ENCODE measurements around the gene FOLR1.

FOLR1 gene

DNA sequence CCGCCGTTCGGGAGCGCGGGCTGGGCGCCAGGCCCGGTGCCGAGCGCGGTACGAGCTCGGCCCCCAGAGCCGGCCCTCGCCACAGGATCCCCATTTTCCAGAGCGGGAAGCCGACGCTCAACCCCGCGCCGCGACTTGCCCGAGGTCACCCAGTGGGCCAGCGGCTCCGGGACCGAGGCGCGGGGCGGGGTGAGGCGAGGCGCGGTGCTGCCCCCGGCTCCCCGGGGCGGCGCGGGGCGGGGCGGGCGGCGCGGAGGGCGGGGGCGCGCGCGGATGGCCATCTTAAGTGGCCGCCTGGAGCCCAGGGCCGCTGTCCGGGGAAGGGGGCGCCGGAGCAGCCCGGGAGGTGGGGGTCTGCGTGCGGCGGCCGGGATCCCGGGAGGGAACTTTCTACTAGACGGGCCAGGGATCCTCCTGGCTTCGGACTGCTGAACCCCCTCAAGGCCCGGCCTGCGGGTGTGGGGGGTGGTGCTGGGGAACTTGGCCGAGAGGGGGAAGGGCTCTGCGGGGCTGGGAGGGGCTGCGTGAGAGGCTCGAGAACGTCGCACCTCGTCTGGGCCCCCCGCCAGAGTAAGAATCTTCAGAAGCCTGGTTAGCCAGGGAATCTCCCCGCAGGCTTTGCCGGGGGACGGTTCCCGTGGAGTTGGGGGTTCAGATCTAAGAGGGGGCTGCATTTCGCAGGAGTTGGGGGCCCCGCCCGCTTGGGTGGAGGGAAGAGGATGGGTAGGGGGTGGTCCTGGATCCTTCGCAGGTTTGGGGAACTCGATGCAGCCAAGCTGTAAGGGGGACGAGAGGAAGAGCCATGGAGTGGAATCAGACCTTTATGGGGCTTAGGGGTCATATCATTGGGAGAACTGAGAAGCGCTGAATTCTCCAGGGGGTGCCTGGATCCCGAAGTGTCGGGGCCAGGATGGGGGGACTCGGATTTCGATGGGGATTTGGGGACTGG lies 31.9 kb downstream of the FOLR1 start:
- peak; percentile 34 for DNase-seq (ENCODE audit: low spot score)

- DNase-seq (ENCODE audit: low spot score), result no peak
Measured at GRCh38 chr11:72224564-72225410, 32.8 kb downstream of the FOLR1 start, which contains the start of gene INPPL1. TSS of gene INPPL1 (plus strand) at chr11:72224767. CDS start at chr11:72224985, 218 bp downstream.

DNA sequence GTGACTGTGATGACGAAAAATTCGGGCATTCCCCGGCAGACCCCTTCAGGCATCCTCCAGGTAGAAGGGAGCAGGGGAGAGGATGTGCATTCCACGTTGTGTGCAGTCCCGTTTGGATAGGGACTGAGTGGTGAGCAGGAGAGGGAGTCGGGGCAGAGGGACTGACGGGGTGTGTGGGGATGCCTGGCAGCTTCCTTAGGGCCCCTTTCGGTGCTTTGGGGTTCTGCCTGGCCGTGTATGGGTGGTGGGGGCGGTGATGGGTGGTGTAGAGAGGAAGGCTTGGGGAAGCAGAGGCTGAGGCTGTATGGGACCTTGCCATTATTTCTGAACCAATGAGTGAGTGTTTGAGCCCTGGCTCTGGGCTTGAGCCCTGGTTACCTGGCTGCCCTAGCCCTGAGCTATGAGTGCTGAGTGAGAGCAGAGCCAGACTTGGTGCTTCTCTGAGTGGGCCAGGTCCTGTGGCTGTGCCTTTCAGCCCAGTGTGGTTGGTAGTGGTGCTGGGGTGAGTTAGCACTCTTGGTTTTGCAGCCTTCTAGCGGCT lies 33.5 kb downstream of the FOLR1 start:
- DNase-seq (ENCODE audit: low spot score), result no peak

DNA sequence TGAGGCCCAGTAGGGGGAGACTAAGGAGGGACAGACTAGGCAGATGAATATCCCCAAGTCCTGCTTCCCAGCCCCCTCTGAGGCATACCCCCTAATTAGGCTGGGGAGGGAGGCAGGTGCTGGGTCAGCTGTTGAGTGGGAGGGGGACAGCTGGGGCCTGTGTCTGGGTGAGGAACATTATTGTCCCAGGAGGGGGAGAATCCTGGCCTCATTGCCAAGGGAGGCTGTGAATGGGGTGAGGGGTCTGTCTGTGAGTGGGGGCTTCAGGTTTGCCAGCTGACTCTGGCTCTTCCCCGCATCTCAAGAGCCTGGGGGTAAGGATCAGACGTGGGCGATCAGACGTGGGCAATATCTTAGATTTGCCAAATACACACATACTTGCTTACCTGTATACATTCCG lies 34.8 kb downstream of the FOLR1 start:
- no peak for DNase-seq (ENCODE audit: low spot score)

GRCh38 chr11:72227316-72228228 lies 35.6 kb downstream of the FOLR1 start:
- DNase-seq (ENCODE audit: low spot score), result peak; percentile 60

- DNase-seq (ENCODE audit: low spot score), result no peak
Measured at GRCh38 chr11:72228229-72228843, 36.4 kb downstream of the FOLR1 start.

DNA sequence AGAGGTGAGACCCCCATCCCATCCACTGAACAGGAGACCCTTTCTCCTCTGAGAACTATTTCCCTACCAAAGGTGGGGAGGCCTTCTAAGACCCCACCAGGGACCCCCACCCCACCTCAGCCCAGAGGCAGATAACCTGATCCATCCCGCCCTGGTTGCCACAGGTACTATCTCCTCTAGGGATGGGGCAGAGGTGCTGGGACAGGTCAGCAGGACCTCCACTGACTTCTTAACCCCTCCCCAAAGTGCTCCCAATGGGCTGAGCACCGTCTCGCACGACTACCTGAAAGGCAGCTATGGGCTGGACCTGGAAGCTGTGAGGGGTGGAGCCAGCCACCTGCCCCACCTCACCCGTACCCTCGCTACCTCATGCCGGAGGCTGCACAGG lies 36.9 kb downstream of the FOLR1 start:
- no peak for DNase-seq (ENCODE audit: low spot score)

DNA sequence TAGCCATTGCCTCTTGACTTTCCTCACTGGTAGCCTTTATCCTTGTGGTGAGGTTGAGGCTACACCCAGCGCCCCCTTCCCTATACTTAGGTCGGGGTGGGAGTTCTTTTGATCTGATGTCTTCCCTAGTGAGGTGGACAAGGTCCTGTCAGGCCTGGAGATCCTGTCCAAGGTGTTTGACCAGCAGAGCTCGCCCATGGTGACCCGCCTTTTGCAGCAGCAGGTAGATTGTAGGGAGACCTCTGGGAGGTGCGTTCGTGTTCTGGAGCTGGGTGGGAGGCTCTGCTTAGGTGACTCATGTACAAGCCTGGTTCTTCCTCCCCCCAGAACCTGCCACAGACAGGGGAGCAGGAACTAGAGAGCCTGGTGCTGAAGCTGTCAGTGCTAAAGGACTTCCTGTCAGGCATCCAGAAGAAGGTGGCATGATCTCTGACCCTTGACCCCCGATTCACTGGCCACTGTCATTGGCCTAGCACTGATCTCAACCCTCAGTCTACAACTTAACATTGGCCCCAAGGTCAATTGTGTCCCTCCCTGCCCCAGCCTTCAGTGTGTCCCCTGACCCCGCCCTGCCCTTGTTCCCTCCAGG lies 37.5 kb downstream of the FOLR1 start:
- no peak for DNase-seq (ENCODE audit: low spot score)

DNA sequence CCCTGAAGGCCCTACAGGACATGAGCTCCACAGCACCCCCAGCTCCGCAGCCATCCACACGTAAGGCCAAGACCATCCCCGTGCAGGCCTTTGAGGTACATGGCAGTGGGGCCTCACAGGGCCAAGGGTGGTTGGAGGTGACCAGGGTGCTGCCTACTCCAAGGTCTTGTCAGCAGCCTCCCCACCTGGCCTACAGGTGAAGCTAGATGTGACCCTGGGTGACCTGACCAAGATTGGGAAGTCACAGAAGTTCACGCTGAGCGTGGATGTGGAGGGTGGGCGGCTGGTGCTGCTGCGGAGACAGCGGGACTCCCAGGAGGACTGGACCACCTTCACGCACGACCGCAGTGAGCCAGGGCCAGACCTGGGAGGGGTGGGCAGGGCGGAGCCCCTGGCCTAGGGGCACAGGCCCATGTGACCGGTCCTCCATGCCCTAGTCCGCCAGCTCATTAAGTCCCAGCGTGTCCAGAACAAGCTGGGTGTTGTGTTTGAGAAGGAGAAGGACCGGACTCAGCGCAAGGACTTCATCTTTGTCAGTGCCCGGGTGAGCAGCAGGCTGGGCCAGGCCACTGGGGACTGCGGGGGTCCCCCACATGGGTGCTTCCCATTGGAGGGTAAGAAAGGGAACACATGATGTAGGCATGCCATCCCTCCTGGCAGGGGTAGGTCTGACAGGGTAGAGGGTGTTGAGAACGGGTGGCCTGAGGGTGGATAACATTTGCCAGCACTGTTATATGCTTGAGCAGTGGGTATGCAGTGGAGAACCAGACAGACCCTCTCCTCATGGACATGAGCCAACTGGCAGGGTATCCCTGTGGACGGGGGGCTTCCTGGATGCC lies 38.2 kb downstream of the FOLR1 start:
- no peak for DNase-seq (ENCODE audit: low spot score)

DNA sequence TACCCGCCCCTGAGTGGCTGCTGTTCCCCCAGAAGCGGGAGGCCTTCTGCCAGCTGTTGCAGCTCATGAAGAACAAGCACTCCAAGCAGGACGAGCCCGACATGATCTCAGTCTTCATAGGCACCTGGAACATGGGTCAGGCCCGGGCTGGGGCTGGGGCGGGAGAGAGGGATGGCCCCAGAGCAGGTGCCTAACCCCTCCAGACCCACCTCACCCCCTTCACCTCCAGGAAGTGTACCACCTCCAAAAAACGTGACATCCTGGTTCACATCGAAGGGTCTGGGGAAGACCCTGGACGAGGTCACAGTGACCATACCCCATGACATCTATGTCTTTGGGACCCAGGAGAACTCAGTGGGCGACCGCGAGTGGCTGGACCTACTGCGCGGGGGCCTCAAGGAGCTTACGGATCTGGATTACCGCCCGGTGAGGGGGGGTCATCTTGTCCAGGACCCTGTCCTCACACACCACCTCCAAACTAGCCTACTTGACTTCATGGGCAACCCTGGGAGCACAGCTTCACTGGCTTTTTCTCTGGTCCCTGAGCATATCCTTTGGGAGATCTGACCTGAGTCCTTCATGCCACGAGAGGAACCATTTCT lies 38.9 kb downstream of the FOLR1 start:
- DNase-seq (ENCODE audit: low spot score), result no peak

GRCh38 chr11:72231396-72232259 lies 39.7 kb downstream of the FOLR1 start:
- DNase-seq (ENCODE audit: low spot score), result no peak

- DNase-seq (ENCODE audit: low spot score), result no peak
Measured at GRCh38 chr11:72232260-72233055, 40.5 kb downstream of the FOLR1 start.

DNA sequence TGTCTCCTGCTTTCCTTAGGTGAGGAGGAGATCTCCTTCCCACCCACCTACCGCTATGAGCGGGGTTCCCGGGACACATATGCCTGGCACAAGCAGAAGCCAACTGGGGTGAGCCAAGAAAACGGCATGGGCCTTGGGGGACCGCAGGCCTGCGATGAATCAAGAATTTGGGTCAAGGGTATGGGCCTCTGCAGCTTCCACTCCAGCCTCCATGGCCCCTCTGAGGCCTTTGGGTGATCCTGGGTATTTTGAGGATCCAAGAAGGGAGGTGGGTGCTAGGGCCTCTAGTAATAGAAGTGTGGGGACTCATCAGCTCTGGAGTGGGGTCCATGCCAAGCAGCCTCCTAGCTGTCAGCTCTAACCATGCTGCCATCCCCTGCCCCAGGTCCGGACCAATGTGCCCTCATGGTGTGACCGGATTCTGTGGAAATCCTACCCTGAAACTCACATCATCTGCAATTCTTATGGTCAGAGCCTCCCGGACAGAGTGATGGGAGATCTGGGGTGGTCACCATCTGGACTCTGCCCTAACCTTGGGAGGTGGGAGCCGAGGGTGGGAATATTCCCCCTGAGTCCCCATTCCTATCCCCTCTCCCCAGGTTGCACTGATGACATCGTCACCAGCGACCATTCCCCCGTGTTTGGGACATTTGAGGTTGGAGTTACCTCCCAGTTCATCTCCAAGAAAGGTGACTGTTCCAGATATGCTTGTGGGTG lies 41.3 kb downstream of the FOLR1 start:
- DNase-seq (ENCODE audit: low spot score), result no peak

DNA sequence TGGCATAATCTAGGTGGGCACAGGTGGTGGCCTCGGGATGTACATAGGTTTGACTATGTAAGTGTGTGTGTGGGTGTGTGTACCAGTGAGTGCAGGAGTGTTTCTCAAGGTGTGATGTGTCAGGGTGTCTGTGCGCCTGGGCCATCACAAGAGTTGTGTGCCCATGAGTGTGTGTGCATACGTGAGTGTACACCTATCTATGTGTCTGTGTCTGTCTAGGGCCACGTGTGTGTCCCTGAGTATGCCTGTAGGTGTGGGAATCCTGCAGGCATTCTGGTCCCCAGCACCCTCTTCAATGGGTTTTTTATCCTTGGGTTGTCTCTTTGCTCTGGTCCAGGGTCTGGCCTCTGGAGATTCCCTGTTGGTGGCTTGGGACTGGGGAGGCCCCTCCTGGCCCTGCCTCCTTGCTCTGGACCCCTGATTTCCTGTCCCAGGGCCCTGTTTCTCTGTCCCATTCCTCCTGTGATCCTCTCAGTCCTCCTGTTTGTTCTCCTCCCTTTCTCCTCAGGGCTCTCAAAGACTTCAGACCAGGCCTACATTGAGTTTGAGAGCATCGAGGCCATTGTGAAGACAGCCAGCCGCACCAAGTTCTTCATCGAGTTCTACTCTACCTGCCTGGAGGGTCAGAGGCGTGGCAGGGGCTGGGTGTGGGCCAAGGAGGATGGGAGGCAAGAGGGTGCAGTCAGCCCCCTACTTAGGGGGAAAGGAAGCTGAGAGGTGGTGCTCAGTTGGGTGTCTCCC lies 42.0 kb downstream of the FOLR1 start:
- no peak for DNase-seq (ENCODE audit: low spot score)

DNA sequence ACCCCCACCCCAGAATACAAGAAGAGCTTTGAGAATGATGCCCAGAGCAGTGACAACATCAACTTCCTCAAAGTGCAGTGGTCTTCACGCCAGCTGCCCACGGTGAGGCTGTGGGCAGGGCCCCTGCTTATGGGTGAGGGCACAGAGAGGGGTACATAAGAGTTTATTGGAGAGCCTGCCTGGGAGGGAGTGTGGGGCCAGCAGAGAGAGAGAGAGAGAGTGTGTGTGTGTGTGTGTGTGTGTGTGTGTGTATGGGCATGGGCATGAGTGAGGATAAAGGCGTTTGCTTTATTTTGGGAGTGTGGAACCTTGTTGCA lies 42.5 kb downstream of the FOLR1 start:
- no peak for DNase-seq (ENCODE audit: low spot score)

DNA sequence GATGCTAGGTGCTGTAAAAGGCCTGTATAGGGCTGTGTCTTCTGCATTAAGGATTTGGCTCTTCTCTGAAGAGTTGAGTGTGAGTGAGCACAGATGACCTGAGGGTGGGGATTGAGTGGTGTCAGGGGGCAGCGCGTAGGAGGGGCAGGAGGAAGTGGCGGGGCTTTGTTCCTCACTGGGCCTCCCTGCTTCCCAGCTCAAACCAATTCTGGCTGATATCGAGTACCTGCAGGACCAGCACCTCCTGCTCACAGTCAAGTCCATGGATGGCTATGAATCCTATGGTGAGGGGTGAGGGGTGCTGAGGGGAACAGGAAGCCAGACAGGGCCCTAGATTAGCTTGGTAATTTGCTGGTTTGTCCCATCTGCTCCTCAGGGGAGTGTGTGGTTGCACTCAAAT lies 43.0 kb downstream of the FOLR1 start:
- DNase-seq (ENCODE audit: low spot score), result no peak

Measured in pons (tissue), 1 donor.